Upper lobe of right lung (tissue), 1 donor: ENCODE results near the gene TFF1. TPM values are rescaled to one million over a fixed set of nuclear protein-coding genes. Genes with fewer than 3 reads are reported as not detected.
A peak's percentile ranks its signal among the peaks of the same experiment; 100 is the strongest.

Experiments
- ATAC-seq: fragments of 200-7000 bp; cut with Tn5 transposase; one replicate; pipeline ENCODE4 v1.9.1; 2020; ENCODE audit warnings: mild to moderate bottlenecking, moderate library complexity
- DNase-seq: peaks from one replicate; pipeline ENCODE4 v3.0.0-alpha.2; 2020
- H3K27ac ChIP-seq: fragments of 200-600 bp; one replicate; pipeline ENCODE4 v1.8.0; 2022
- H3K27me3 ChIP-seq: fragments of 200-600 bp; one replicate; pipeline ENCODE4 v1.8.0; 2022; ENCODE audit warnings: mild to moderate bottlenecking
- H3K36me3 ChIP-seq: fragments of 200-600 bp; one replicate; pipeline ENCODE4 v1.8.0; 2022
- H3K4me1 ChIP-seq: fragments of 200-600 bp; one replicate; pipeline ENCODE4 v1.8.0; 2022
- H3K4me3 ChIP-seq: fragments of 200-600 bp; one replicate; pipeline ENCODE4 v1.8.0; 2022; ENCODE audit warnings: mild to moderate bottlenecking
- H3K9me3 ChIP-seq: fragments of 200-600 bp; one replicate; pipeline ENCODE4 v1.8.0; 2022
- intact Hi-C: fragments of 100-400 bp; cut with DNase I; formaldehyde crosslinking; loops from one replicate; pipeline ENCODE4 v1.11.0; 2022
- total RNA-seq: library from RNA; stranded (reverse); fragmentation: NEBNext Ultra II Directional; extraction: Animal tissue kit (Norgen Biotek cat#: 25700); gene quantifications from one replicate; pipeline ENCODE4 v1.2.1, GENCODE V29; 2021
- TF ChIP-seq, protein P1 (sequence below): fragments of 200-600 bp; IDR thresholded peaks from one replicate; pipeline ENCODE4 v1.8.0; 2022; ENCODE audit warnings: antibody characterized with exemption
- donor health status: DM: no; HTN: yes; CAD: no; lungs with severe emphysema.

The TFF1 gene
- total RNA-seq, 1 donor from 2014 or later, result not detected

DNA sequence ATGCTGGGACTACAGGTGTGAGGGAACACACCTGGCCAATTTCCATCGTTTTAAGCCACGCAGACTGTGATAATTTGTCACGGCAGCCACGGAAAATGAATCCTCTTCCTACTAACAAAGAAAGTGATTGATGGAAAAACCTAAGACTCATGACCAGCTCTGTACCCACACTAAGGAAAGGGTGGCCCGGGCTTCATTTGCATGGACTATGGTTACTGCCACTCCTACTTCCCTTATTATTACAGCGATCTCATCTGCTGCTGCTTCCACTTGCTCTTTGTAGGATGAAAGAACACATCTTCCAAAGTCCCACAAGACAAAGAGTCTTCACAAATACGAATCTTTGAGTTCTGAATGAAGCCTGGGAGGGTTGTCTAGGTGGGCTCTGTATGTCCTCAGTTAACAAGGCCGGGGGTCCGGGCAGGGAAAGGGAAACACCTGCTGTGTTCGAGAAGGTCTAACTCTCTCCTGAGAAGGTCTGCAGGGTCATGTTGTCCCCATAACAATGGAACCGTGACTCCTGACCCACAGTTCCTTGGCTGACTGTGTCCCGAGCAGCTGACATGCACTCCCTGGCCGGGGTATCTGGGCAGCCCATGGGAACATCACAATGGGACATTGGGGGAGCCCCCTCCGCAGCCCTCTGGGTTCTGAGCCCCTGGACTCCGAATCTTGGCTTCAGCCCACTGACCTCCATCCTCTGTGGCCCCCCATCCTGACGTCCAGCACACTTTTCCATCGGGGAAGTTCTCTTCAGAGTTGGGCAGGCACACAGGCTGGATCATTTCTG is 13.3 kb upstream of the TFF1 start:
- Histone ChIP-seq H3K36me3 (no peaks in the 10 kb centered on the region), H3K4me1 (no peaks in the 10 kb centered on the region), H3K9me3 (no peaks in the 10 kb centered on the region), H3K4me3 (no peak overlapping the region), H3K27ac (no peak overlapping the region), H3K27me3 (no peaks in the 10 kb centered on the region)
- no peak for ATAC-seq
- intact Hi-C loops, result no loop called here
- DNase-seq, result peak; percentile 13
- TF ChIP-seq, protein P1, sequence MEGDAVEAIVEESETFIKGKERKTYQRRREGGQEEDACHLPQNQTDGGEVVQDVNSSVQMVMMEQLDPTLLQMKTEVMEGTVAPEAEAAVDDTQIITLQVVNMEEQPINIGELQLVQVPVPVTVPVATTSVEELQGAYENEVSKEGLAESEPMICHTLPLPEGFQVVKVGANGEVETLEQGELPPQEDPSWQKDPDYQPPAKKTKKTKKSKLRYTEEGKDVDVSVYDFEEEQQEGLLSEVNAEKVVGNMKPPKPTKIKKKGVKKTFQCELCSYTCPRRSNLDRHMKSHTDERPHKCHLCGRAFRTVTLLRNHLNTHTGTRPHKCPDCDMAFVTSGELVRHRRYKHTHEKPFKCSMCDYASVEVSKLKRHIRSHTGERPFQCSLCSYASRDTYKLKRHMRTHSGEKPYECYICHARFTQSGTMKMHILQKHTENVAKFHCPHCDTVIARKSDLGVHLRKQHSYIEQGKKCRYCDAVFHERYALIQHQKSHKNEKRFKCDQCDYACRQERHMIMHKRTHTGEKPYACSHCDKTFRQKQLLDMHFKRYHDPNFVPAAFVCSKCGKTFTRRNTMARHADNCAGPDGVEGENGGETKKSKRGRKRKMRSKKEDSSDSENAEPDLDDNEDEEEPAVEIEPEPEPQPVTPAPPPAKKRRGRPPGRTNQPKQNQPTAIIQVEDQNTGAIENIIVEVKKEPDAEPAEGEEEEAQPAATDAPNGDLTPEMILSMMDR, result no peak

DNA sequence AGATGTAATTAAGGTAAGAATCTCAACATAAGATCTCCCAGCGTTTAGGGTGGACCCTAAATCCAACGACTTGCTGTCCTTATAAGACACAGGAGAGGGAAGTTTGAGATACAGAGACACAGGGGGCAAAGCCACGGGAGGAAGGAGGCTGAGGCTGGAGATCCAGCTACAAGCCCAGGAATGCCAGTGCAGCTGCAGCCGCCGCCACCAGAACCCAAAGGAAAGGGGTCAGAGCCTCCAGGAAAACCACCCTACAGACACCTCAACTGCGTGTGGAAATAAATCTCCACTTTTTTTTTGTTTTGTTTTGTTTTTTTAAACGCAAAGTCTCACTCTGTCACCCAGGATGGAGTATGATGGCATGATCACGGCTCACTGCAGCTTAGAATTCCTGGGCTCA is 12.1 kb upstream of the TFF1 start:
- TF ChIP-seq, protein P1, result no peak
- H3K27ac ChIP-seq, result no peak overlapping the region
- DNase-seq (peak; percentile 30), ATAC-seq (no peak)
- no peaks in the 10 kb centered on the region for H3K36me3 ChIP-seq
- H3K9me3 ChIP-seq, result no peaks in the 10 kb centered on the region
- H3K4me1 ChIP-seq, result no peaks in the 10 kb centered on the region
- intact Hi-C loops, result no loop called here
- no peaks in the 10 kb centered on the region for H3K27me3 ChIP-seq
- H3K4me3 ChIP-seq, result no peak overlapping the region

DNA sequence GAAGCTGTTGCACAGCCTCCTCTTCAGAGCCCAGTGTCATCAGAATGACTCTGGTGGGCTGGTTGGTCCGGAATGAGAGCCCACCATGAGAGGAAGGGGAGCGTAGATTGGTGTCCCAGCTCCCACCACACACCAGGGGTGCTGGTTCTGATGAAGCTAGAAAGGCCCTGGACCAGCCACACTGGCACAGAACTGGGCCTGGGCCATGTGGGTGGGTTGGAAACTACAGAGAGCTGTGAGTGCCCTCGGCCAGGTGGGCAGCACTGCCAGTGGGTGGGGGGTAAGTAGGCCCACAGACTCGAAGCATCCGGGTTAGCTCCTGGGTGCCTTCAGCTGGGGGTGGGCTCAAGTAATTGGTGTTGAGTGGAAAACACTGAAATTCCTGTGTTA is 11.6 kb upstream of the TFF1 start:
- H3K36me3 ChIP-seq, result no peaks in the 10 kb centered on the region
- no peaks in the 10 kb centered on the region for H3K9me3 ChIP-seq
- H3K4me1 ChIP-seq, result no peaks in the 10 kb centered on the region
- H3K4me3 ChIP-seq, result no peak overlapping the region
- no peak overlapping the region for H3K27ac ChIP-seq
- H3K27me3 ChIP-seq, result no peaks in the 10 kb centered on the region
- intact Hi-C loops, result no loop called here
- no peak for DNase-seq
- no peak for ATAC-seq
- TF ChIP-seq, protein P1, result no peak

DNA sequence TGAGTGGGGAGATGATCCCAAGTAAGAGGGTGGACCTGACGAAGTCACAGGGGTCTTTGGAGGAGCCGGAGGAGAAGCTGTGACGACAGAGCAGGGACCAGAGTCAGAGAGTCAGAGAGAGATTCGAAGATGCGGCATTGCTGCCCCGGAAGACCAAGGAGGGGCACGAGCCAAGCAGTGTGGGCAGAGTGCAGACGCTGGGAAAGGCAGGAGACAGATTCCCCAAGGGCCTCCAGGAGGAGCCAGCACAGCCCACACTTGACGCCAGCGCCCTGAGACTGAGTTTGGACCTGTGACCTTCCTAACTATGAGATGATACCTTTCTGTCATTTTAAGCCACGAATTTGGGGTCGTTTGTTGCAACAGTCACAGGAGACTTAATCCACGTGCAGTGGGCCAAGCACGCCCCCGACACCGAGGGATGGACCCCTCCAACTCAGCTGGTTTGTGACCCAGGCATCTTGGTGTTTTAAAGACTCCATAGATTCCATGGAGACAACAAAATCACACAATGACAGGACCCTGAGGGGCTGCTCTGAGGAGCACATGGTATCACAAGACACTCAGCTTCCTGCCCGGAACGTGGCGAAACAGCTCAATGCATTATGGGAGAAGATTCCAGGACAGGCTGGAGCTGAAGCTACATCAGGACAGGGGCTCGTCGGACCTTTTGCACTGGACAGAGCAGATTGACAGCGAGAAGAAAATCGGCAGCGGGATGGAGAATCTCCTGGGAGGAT is 11.0 kb upstream of the TFF1 start:
- H3K27ac ChIP-seq, result no peak overlapping the region
- DNase-seq, result peak; percentile 41
- TF ChIP-seq, protein P1, result no peak
- no peaks in the 10 kb centered on the region for H3K27me3 ChIP-seq
- H3K9me3 ChIP-seq, result no peaks in the 10 kb centered on the region
- H3K4me3 ChIP-seq, result no peak overlapping the region
- no peak for ATAC-seq
- H3K4me1 ChIP-seq, result no peaks in the 10 kb centered on the region
- H3K36me3 ChIP-seq, result no peaks in the 10 kb centered on the region
- intact Hi-C loops, result no loop called here

DNA sequence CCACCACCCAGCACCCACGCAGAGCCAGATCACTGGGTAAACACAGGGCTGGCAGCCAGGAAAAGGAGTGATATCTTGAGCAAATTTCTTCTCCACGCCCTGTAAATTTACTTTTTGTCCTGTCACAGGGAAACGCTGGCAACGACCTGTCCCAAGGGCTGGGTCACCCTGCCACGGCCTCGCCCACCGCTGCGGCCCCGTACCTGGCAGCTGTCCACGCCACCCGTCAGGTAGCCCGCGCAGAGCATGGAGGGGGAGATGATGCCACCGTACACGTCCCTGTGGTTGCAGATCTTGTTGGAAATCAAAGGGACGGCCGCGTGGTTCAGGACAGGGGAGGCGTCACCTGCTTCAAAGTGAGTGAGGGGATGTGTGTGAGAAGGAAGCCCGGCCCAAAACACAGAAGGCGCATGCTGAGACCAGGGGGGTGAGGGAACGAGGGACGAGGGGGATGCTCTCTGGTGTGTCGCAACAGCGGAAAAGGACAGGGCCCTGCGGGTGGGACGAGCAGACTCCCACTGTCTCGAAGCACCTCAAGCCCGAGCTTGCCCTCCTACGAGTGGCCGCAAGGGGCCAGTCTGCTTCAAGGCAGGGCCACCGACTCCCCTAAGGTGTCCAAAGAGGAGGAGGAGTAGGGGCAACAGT is 10.1 kb upstream of the TFF1 start:
- no peak overlapping the region for H3K4me3 ChIP-seq
- ATAC-seq, result no peak
- TF ChIP-seq, protein P1, result no peak
- no peak overlapping the region for H3K27ac ChIP-seq
- intact Hi-C loops, result no loop called here
- no peak for DNase-seq
- no peaks in the 10 kb centered on the region for H3K9me3 ChIP-seq
- H3K27me3 ChIP-seq, result no peaks in the 10 kb centered on the region
- H3K36me3 ChIP-seq, result no peaks in the 10 kb centered on the region
- H3K4me1 ChIP-seq, result no peaks in the 10 kb centered on the region
